ENCODE data around the gene SKAP2.

Gene SKAP2, protein sequence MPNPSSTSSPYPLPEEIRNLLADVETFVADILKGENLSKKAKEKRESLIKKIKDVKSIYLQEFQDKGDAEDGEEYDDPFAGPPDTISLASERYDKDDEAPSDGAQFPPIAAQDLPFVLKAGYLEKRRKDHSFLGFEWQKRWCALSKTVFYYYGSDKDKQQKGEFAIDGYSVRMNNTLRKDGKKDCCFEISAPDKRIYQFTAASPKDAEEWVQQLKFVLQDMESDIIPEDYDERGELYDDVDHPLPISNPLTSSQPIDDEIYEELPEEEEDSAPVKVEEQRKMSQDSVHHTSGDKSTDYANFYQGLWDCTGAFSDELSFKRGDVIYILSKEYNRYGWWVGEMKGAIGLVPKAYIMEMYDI

DNA sequence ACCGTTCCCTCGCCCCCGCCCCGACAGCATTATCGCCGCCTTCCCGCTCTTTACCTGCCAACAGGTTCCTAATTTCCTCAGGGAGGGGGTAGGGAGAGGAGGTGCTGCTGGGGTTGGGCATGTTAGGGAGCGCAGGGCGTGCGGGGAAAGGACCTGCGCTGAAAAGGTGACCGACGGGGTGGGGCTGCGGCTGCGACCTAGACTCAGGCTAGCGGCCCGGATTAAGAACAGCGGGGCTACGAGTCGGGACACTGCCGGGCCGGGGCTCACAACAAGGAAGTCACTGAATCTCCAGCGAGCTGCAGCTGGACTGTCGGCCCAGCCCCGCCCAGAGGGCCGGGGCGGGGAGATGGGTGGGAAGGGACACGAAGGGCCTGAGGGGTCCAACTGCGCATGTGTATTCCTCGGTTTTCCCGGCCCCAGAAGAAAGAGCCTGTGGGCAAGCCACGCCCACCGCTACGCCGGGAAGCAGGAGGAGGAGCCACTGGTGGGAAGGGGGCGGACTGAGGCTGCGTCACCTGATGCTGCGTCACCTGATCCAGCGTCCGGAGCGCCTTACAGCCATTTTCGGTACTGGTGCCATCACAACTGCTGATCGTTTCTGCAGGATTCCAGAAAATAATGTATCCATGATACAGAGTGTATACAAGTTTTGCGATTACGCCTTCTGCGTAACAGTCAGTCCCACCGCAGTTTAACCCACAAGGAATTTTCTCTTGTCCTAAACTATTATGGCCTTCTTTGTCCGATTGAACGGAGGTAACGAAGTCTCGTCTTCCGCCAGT lies at the start of gene SKAP2:
SKAP2 (minus strand) TSS at position 282 of the 785 bp plus-strand sequence; CDS start at position 121, 161 bp downstream.
- in situ Hi-C loops (cut with MboI; ENCODE audit: low sequenced_read_pairs): no loop called here

DNA sequence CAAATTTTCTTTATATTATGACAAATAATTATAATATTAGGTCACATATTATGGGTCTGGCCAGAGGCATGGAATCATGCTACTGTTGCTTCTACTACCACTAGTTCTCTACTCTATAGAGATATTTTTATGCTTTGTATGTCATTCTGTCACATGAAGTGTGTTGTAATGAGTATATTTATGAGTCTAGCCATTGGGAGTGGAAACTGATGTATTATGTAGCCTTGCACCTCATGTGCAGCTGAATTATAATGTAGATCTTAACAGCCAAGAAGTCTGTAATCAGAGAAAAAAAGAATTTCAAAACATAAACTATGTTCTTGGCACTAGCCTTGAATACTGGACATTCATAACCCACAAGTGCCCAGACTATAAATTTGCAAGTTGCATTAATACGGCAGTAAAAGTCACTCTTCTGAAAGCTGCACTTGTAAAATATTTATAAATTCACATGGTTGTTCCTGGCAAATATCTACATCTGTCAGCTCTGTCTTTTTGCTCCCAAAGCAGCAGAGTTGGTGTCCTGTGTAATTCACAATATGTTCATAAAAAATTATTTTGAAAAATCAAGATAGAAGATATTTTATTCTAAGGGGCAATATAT lies 48.6 kb upstream of the SKAP2 start:
- in situ Hi-C loops (cut with MboI; ENCODE audit: low sequenced_read_pairs): no loop called here

DNA sequence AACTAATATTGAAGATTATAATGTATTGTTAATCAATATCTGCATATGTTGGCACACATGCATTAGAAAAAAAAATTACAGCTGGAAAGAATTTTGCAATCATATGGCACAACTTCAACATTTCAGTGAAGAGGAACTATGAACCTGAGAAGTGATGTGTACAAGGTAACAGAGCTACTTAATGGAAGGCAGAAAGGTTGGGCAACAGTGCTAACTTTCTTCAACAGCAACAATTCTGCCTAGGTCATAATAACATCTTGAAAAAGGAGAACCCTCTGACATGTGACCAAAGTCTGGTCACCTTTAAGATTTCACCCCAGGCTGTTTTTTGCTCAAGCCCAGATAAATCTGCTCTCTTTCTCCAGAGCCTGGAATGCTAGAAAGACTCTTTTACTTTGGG lies 47.9 kb upstream of the SKAP2 start:
- in situ Hi-C loops (cut with MboI; ENCODE audit: low sequenced_read_pairs): no loop called here

DNA sequence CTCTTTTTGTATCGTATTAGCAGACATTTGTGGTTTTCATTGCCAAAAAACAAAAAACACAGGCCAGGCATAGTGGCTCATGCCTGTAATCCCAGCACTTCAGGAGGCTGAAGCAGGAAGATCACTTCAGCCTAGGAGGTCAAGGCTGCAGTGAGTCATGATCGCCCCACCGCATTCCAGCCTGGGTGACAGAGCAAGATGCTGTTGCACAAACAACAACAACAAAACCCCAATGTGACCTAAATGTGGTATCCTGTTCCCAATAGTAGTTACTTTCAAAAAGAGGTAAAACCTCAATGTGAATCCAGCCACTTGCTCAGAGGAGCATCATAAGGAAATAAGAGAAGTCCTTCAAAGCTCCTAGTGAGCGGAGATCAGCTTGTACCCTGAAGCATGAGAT lies 45.8 kb upstream of the SKAP2 start:
- in situ Hi-C loops (cut with MboI; ENCODE audit: low sequenced_read_pairs): no loop called here

DNA sequence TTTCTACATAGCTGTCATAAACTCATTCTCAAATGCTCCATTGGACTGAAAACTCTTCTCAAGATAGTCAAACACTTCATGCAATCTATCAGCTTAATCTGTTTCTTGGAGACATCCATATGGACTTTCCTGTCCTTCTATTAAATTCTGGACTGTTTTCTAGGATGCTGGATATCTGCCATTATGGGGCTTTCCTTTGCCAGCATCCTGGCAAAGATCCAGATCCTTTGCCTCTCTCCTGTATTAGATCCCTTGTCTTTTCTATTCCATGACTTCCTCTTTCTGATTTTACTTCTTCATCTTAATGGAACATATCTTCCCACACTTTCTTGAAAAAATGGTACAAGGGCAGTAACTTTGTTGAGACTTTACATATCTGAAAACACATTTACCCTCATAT lies 35.9 kb upstream of the SKAP2 start:
- in situ Hi-C loops (cut with MboI; ENCODE audit: low sequenced_read_pairs): no loop called here

DNA sequence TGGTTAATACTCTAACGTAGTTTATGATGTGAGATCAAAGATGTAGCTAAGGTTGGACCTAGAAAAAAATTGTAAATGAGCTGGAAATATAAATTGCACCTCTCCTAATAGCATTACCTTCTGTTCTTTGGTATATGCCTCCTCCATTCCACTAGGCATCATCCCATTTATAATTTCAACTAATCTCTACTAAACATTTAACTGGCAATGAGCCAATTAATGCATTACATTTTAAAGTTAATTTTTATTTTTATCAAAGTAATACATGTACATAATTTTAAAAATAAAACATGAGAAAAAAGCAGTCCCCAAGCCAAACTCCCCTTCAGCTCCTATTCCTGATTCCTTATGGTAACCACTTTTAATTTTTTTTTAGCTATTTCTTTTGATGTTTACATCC lies 35.1 kb upstream of the SKAP2 start:
- in situ Hi-C loops (cut with MboI; ENCODE audit: low sequenced_read_pairs): no loop called here

DNA sequence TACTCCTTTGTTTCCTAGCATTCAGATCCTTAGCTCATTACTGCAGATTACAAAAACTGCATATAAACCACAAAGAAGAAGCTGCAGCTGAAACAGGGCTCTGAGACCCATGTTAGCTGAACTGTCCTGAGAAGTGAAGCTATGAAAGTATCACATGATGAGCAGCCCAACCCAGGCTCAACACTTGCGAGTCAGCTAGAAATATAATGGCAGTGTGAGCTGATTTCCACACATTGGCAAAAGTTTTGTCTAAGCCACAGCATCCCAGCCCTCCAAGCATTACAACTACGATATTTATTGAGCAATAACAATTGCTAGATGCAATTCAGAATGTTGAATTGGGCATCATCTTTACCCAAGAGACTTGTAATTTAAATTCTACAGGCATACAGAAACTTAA lies 34.5 kb upstream of the SKAP2 start:
- in situ Hi-C loops (cut with MboI; ENCODE audit: low sequenced_read_pairs): no loop called here

DNA sequence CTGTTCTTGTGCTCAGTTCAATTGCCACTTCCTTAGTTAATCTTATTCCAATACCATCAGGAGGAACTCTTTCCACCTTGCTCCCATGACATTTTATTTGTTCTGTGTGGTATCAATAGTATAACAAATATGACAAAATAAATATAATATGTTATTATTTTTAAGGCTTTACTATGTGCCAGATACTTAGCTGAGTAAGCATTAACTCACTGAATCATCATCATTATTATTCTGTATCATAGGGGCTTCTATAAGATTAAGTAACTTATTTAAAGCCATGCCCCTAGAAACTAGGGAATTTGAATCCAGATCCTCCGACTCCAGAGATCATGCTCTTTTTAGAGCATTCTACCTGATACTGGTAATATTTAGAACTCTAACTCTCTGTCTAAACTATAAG lies 33.5 kb upstream of the SKAP2 start:
- in situ Hi-C loops (cut with MboI; ENCODE audit: low sequenced_read_pairs): no loop called here

DNA sequence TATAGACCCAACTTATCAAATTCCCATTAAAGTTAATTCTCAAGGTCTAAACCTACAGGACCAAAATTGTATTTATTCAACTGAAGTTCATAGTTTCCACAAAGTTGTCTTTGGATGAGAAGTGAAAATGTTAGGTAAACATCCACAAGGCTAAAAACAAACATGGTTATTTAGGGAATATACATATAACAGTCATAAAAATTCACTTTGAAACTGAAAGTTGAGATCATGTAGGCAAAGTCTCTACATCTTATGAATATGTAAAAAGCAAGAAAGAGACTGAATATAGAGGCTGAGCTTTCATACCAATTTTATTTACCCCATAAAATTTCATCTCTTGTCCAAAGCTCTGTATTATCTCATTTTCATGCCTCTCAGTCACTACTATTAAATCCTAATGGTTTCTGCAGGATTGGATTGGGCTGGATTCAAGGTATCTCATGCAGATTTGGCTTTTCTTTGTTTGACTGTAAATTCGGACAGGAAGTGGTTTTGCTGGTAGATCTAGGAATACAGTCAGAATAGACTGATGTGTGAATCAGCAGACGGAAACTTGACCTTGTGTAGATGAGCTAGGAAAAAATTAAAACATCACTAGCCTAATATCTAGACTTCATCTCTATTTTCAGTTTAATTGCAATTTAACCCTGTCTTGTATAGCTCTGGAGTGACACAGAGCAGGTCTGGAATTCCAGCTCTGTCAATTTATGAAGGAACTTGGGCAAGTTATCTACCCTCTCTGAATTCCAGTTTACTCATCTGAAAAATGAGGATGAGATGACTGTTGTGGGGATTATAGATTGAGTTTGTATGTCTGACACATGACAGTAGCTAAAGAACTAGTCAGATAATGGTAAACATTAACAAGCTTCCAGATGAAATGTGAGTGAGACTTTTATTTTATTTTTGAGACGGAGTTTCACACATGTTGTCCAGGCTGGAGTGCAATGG lies 27.3 kb upstream of the SKAP2 start:
- in situ Hi-C loops (cut with MboI; ENCODE audit: low sequenced_read_pairs): no loop called here

DNA sequence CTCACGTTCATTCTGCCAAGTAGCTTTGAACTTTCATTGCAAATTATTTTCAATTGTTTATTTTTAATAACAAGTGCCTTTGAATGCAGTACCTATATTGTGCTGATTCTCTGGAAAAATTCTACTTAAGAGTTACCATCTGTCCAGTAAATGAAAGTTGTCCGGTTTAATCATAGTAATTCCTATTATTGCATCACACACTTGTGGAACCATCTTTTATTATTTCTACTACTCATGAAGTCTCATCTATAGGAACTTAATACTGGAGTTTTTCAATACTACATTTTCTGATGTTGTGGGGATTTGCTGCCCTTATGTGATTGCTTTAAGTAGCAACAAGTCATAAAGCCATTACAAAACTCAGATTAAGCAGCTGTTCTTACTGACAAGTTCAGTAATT lies 16.5 kb upstream of the SKAP2 start:
- in situ Hi-C loops (cut with MboI; ENCODE audit: low sequenced_read_pairs): no loop called here

DNA sequence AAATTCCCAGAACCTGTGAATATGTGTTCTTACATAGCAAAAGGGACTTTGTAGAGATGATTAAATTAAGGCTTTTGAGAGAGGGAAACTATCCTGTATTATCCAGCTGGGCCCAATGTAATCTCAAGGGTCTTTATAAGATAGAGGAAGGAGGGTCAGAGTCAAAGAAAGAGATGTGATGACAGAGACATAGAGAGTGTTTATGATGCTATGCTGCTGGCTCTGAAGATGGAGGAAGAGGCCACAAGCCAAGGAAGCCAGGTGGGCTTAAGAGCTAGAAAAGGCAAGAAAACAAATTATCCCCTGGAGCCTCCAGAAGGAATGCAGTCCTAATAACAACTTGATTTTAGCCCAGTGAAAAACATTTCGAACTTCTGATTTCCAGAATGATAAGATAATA lies 15.3 kb upstream of the SKAP2 start:
- in situ Hi-C loops (cut with MboI; ENCODE audit: low sequenced_read_pairs): no loop called here

DNA sequence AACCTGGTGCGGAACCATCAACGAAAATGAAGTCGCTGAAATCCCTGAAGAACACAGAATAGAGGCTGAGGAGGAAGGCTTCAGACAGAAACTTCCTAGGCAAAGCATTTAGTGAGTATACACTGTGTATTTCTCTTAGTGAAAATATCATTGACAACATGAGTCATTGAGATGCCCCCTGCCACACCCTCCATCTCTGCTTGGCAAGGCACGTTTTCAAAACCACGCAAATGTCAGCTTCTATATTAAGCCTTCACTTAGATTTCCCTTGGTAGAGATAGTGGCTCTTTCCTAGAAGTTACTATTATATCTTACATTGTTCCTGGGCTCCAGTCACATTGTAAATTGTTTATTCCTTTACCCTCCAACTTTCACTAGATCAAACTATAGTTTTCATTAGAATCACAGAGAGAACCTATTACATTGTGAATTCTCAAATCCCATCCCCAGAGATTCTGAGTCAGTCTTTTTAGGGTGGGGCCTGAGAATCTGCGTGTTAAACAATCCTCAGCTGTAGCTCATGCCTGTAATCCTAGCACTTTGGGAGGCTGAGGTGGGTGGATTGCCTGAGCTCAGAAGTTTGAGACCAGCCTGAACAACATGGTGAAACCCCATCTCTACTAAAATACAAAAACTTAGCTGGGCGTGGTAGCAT lies 4.6 kb upstream of the SKAP2 start:
- in situ Hi-C loops (cut with MboI; ENCODE audit: low sequenced_read_pairs): no loop called here

DNA sequence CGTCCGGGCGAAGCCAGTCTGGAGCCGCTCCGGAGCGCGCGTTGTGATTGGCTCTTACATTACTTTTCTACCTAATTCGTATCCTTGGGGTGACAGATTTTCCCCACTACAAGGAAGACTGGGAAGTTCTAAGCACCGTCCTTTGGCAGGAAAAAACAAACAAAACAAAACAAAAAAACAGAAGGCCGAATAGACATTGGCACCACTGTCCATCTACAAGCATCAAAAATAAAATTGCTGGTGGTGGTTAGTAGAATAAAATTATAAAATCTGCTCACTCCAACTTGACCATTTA lies 651 bp upstream of the SKAP2 start:
- in situ Hi-C loops (cut with MboI; ENCODE audit: low sequenced_read_pairs): no loop called here

DNA sequence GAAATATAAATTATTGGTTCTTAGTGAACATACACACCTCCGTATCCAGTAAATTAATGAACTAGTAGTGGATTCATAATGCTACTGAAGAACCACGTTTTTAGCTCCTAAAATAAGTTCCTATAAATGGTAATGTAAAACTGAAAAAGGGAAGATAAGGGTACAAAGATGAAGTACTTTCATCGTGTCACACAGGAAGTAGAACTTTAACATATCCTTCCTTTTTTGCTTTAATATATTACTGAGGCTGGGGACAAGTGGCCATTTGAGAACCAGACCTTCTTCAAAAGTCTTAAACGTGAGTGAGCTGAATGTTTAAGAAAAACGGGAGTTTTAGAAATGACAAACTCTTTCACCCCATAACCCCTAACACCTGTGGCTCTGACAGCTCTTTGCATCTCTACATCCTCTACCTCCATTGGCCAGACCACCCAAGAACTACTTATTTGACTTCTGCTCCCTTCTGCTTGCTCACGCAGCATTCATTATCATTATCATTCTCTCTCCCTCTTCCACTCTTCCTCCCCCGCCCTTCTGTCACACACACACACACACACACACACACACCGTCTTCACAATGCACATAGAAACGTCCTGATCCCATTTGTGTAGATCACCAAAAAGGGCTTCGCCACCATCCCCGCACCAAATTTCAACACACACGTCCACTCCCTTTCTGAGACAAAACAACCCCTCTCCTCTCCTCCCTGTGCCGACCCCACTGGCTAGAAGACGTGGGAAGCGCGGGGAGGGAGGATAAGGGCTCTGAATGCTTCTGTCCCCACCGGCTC lies 677 bp downstream of the SKAP2 start:
- in situ Hi-C loops (cut with MboI; ENCODE audit: low sequenced_read_pairs): no loop called here

DNA sequence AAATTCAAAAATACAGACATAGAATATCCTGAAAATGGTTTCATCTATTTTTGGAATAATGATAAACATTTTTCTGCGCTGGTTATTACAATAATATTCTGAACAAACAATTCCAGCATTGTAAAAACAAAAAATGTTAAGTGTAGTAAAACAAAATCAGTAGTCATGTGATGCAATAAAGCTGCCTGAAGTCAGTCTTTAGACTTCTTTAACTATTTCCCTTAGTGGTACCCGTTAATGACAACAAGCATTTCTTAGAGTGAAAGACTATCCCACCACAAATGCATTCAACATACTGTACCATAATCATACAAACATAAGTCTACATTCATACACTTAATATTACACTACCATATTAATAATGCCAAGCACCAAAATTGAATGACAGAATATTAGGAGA lies 1.6 kb downstream of the SKAP2 start:
- in situ Hi-C loops (cut with MboI; ENCODE audit: low sequenced_read_pairs): no loop called here

DNA sequence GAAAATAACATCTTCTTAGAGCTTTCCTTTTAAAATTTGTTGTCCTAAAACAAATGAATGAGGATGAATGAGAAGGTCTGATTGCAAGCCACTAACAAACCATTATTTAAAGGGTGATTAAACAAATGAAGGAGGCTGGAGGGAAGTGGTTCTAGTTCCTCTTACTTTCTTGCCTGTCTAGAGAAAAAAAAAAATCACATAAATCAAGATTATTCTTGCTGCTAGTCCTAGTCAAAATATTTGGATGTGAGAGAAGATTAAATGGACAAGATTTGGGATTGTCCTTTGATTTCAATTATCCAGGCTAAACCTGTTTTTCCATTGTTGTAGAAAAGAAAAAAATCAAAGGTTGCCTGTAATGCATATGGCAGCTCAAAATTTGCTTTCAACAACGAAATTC lies 3.3 kb downstream of the SKAP2 start:
- in situ Hi-C loops (cut with MboI; ENCODE audit: low sequenced_read_pairs): no loop called here

DNA sequence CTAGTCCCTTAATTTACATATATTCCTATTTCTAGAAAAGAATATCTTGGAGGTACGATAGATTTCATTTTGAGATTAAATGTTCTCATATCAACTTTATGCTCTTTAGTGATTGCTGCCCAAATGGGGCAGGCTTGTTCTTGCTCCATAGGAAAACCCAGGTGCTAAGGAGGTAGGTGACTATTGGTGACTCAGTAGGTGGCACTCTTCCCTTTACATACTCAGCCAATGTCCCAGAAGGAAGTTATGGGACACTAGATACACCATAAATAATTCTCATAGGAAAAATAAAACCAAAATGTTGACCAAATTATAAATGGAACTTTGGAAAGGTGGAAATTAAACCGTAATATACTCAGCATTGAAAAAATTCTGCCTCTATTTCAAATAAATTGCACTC lies 4.0 kb downstream of the SKAP2 start:
- in situ Hi-C loops (cut with MboI; ENCODE audit: low sequenced_read_pairs): no loop called here

DNA sequence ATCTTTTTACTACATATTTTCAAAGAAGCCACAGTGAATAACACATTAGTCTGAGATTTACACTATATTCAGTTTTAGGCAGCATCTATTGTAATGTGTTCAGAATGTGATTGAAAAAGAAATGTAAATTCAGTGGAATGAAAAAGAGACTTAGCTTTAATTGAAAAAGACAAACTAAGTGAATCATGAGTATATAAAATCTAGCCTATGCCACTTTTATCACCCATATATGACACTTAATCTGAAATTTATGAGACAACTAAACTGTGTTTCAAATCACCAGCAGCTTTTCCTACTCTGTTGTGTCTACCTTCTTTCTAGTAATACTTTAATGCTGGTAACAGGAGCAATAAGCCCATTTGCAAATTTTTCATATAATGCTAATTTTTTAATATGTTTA lies 4.7 kb downstream of the SKAP2 start:
- in situ Hi-C loops (cut with MboI; ENCODE audit: low sequenced_read_pairs): no loop called here

DNA sequence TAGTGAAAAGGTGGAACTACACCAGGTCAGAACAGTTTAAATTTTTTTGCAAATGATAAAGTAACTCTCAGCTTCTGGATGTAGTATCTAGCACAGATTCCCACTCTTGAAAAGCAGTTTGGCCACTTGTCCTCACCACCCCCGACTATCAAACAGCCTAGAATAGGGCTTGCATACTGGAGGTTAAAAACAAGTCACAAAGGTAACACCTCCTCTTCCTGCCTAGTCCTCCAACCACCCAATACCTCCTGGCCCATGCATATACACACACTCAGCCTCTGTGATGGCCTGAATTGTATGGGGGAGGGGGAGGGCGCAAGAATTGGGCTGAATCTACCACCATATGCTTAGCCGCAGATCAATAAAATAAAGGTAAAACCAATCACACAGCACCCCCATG lies 5.7 kb downstream of the SKAP2 start:
- in situ Hi-C loops (cut with MboI; ENCODE audit: low sequenced_read_pairs): no loop called here

DNA sequence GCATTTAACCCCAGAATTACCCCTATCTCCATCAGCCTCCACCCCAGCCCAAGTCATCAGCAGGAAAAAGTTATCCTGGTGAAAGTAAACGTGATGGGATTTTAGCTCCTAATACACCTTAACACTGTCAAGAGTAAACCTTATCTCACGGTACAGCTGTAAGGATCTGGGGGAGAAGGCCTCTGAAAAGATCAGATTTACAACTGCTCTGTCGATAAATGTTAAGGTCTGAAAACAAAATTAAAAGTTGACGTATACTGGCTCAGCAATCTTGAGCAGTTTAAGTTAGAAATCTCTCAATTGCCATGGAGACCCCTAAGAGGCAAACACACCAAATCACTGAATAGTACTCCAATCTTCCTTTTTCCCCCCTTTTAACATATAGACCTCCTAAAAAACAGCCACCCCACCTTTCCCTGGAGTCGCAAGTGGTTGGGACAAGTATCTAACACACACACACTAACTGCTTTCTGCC lies 6.1 kb downstream of the SKAP2 start:
- in situ Hi-C loops (cut with MboI; ENCODE audit: low sequenced_read_pairs): no loop called here

All from hTERT RPE-1 (cell line).